Heart right ventricle (tissue), 16 donors: ENCODE results near the gene THAP9. TPM values are rescaled to one million over a fixed set of nuclear protein-coding genes. Genes with fewer than 3 reads are reported as not detected.

ENCODE experiments used
- ATAC-seq, 8 donors: fragments of 200-7000 bp; cut with Tn5 transposase; one replicate each; pipeline ENCODE4 v1.9.1; 2020; ENCODE audit warnings: mild to moderate bottlenecking in 8 of 8, moderate library complexity in 8 of 8, moderate number of reproducible peaks in 1 of 8
- DNase-seq, 2 donors: peaks; one replicate each; pipeline ENCODE4 v3.0.0-alpha.2; 2020
- H3K27ac ChIP-seq, 10 donors: fragments of 200-600 bp; sonication (generic) in 2 of 10; one replicate each; pipeline versions ENCODE4 v1.5.0 to v1.8.0; 2020 to 2022; ENCODE audit warnings: mild to moderate bottlenecking in 3 of 10
- H3K27me3 ChIP-seq, 7 donors: fragments of 200-600 bp; one replicate each; pipeline ENCODE4 v1.8.0; 2021 to 2022; ENCODE audit warnings: mild to moderate bottlenecking in 2 of 7
- H3K36me3 ChIP-seq, 9 donors: fragments of 200-600 bp; sonication (generic) in 1 of 9; one replicate each; pipeline versions ENCODE4 v1.5.0 to v1.8.0; 2020 to 2022; ENCODE audit warnings: mild to moderate bottlenecking in 2 of 9
- H3K4me1 ChIP-seq, 9 donors: fragments of 200-600 bp; sonication (generic) in 1 of 9; one replicate each; pipeline versions ENCODE4 v1.5.0 to v1.8.0; 2020 to 2022; ENCODE audit warnings: mild to moderate bottlenecking in 4 of 9
- H3K4me3 ChIP-seq, 10 donors: fragments of 200-600 bp; sonication (generic) in 2 of 10; one replicate each; pipeline versions ENCODE4 v1.5.0 to v1.8.0; 2020 to 2022; ENCODE audit warnings: mild to moderate bottlenecking in 7 of 10, moderate library complexity in 2 of 10
- H3K9me3 ChIP-seq, 11 donors: fragments of 200-600 bp in 10 of 11; sonication (generic) in 2 of 11; one replicate each; pipeline versions ENCODE4 v1.5.0 to v1.8.0; 2013 to 2022; ENCODE audit warnings: mild to moderate bottlenecking in 2 of 11, control low read depth in 1 of 11, moderate library complexity in 1 of 11
- WGBS, 2 donors: extraction: QIAGEN DNeasy Blood & Tissue Kit; methylation state at CpG; one replicate each; pipeline ENCODE4 v1.1.7; 2013; ENCODE audit warnings: inconsistent platforms in 1 of 2; 5-methylcytosine and 5-hydroxymethylcytosine counted together
- intact Hi-C, 10 donors: fragments of 100-400 bp; cut with DNase I; formaldehyde crosslinking; loops; one replicate each; pipeline versions ENCODE4 v1.11.1 to v1.14.2; 2022
- polyA plus RNA-seq, 2 donors: library from polyadenylated mRNA; stranded (reverse); fragments of 200-250 nt; gene quantifications; one replicate each; pipeline ENCODE4 v1.2.3, GENCODE V29; 2013
- total RNA-seq, 10 donors: library from RNA; stranded (reverse); fragmentation: NEBNext Ultra II Directional in 3 of 10; extraction: Animal tissue kit (Norgen Biotek cat#: 25700) in 3 of 10; gene quantifications; one replicate each; pipeline versions ENCODE4 v1.2.1 to v1.2.4, GENCODE V29; 2021 to 2023
- TF ChIP-seq, protein P1 (sequence below), 9 donors: fragments of 200-600 bp; sonication (generic) in 2 of 9; IDR thresholded peaks; one replicate each; pipeline versions ENCODE4 v1.5.0 to v1.8.0; 2021 to 2022; ENCODE audit warnings: antibody characterized with exemption in 9 of 9, mild to moderate bottlenecking in 5 of 9, moderate library complexity in 1 of 9
- donor health status: Arrhythmogenic right ventricular cardiomyopathy.
- donor health status: ischemic (EF 13 %, LVEDD 7.1; RV severe dilation, severe dysfunction).
- donor health status: healthy with polysubstance abuse.
- donor health status: DM: no; HTN: yes; CAD: no.
- donor health status: DM: no; HTN: no; CAD: no.
- donor health status: ischemic (EF 25% LVEDD 6.9; RV normal size, moderate dysfunction).
- donor health status: ischemic (EF 25% LVEDD 5.7; RV mildly dilated, moderate dysfunction).
- donor health status: healthy.
- donor health status: DM: yes; HTN: yes; CAD: no.
- donor health status: Ischemic cardiomyopathy.
- donor health status: ischemic (EF 35%, LVEDD 5.7; RV mildly dilated, moderate dysfunction).
- donor health status: nonischemic (EF 11% LVEDD 7.7; RV severe dilation, severe dysfunction).
- donor health status: DM: yes; HTN: yes; CAD: no.
- donor health status: PGD.
- donor health status: ischemic (EF 29% LVEDD 5.4; RV normal size, mild dysfunction).
- donor health status: nonischemic (EF 23%, LVEDD 6.1; RV moderate dilation, normal function).

THAP9 gene
- total and polyA plus RNA-seq, 12 donors, result 1.9 to 9.1 (median 5.7) TPM

GRCh38 chr4:82866706-82867385, 33.7 kb upstream of the THAP9 start:
- intact Hi-C loops, result no loop called here
- ATAC-seq, result no peak
- TF ChIP-seq, protein P1, sequence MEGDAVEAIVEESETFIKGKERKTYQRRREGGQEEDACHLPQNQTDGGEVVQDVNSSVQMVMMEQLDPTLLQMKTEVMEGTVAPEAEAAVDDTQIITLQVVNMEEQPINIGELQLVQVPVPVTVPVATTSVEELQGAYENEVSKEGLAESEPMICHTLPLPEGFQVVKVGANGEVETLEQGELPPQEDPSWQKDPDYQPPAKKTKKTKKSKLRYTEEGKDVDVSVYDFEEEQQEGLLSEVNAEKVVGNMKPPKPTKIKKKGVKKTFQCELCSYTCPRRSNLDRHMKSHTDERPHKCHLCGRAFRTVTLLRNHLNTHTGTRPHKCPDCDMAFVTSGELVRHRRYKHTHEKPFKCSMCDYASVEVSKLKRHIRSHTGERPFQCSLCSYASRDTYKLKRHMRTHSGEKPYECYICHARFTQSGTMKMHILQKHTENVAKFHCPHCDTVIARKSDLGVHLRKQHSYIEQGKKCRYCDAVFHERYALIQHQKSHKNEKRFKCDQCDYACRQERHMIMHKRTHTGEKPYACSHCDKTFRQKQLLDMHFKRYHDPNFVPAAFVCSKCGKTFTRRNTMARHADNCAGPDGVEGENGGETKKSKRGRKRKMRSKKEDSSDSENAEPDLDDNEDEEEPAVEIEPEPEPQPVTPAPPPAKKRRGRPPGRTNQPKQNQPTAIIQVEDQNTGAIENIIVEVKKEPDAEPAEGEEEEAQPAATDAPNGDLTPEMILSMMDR (IDR thresholded peaks at IDR 0.05), result no peak
- WGBS, 2 donors, result 76 to 77% methylated on average over 8 of the region's 8 CpGs
- H3K27ac ChIP-seq, result no peak overlapping the region
- DNase-seq, result no peak
- no peaks in the 10 kb centered on the region for H3K27me3 ChIP-seq
- peaks cover 0 to 100% (median 92%) of the 10 kb centered on the region in 9 donors for H3K36me3 ChIP-seq
- no peaks in the 10 kb centered on the region for H3K9me3 ChIP-seq
- H3K4me3 ChIP-seq, result no peak overlapping the region
- peaks cover 0 to 21% (median 9%) of the 10 kb centered on the region in 9 donors for H3K4me1 ChIP-seq

DNA sequence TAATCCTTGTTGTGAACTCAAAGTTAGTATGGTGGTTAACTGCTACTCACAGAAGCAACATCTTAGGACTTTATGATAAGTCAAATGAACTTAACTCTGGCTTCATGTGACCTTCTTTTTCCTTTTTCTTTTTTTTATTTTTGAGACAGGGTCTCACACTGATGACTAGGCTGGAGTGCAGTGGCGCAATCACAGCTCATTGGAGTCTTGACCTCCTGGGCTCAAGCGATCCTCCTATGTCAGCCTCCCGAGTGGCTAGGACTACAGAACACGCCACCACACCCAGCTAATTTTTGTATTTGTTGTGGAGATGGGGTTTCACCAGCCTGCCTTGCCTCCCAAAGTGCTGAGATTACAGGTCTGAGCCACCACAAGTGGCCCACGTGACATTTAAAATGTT, 32.0 kb upstream of the THAP9 start:
- 96 to 99% methylated on average over 5 of the region's 5 CpGs for WGBS, 2 donors
- TF ChIP-seq, protein P1 (IDR thresholded peaks at IDR 0.05), result no peak
- Histone ChIP-seq H3K9me3 (no peaks in the 10 kb centered on the region), H3K4me3 (no peak overlapping the region), H3K36me3 (peaks cover 0 to 100% (median 81%) of the 10 kb centered on the region in 9 donors), H3K27me3 (no peaks in the 10 kb centered on the region), H3K27ac (no peak overlapping the region), H3K4me1 (peaks cover 0 to 21% (median 5%) of the 10 kb centered on the region in 9 donors)
- DNase-seq, result no peak
- intact Hi-C loops, result no loop called here
- no peak for ATAC-seq

GRCh38 chr4:82885410-82885809, 15.1 kb upstream of the THAP9 start:
- Histone ChIP-seq H3K27ac (peak overlapping the region in 5 of 10 donors; percentile 35 to 69 (median 57)), H3K27me3 (no peaks in the 10 kb centered on the region), H3K9me3 (no peaks in the 10 kb centered on the region), H3K36me3 (peaks cover 0 to 34% (median 4%) of the 10 kb centered on the region in 9 donors), H3K4me1 (peaks cover 4 to 74% (median 53%) of the 10 kb centered on the region in 9 donors), H3K4me3 (no peak overlapping the region)
- DNase-seq (no peak), ATAC-seq (no peak)
- intact Hi-C loops, result loop anchor here in 1 of 10 donors (5.0 kb wide), 1 partner anchor 692 kb away; no protein-coding TSS in a partner anchor
- TF ChIP-seq, protein P1 (IDR thresholded peaks at IDR 0.05), result no peak

DNA sequence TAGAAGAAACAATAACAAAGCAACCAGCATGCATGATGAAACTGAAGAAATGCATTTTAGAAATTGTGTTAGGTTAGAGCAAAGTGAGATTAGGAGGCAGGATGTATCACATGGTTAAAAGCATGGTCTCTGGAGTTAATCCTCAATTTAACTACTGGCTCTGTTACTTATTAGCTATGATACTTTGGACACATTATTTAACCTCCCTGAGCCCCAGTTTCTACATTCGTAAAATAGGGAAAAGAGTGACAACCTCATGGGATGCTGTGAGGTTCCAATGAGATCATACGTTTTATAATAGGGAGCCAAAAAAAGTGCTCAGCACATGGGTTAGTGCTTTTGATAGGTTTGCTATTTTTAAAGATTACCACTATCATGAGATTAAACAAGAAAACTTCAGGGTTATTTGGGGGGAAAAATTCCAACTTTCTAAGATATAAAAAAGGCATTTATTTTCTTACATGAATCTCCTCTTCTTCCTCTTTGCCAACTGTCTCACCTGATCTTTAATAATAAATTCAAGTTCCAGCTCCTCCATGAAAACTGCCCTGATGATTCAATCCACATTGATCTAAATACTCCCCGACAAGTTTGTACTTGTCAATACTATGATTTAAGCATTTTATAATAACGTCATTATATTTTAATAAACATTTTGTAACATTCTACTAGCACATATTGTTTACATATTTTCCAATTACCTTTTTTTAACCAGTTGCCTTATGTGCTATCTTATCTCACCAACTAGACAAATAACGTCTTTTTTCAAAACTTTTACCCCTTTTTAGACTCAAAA, 14.2 kb upstream of the THAP9 start:
- DNase-seq (no peak), ATAC-seq (no peak)
- Histone ChIP-seq H3K27ac (peak overlapping the region in 5 of 10 donors; percentile 35 to 69 (median 57)), H3K27me3 (no peaks in the 10 kb centered on the region), H3K36me3 (peaks cover 0 to 25% (median 0%) of the 10 kb centered on the region in 9 donors), H3K4me3 (peak overlapping the region in 1 of 10 donors; percentile 10), H3K4me1 (peaks cover 4 to 66% (median 53%) of the 10 kb centered on the region in 9 donors), H3K9me3 (no peaks in the 10 kb centered on the region)
- 44 to 48% methylated on average over 5 of the region's 5 CpGs for WGBS, 2 donors
- intact Hi-C loops, result loop anchor here in 1 of 10 donors (5.0 kb wide), 1 partner anchor 691 kb away; no protein-coding TSS in a partner anchor
- TF ChIP-seq, protein P1 (IDR thresholded peaks at IDR 0.05), result no peak
